ENCODE results near the gene MORN5. TPM values are rescaled to one million over a fixed set of nuclear protein-coding genes. Genes with fewer than 3 reads are reported as not detected.

Gene MORN5
- total and polyA plus RNA-seq, 2 donors (not counting 1 experiment from before 2014, with no cell fraction given) = not detected

GRCh38 chr9:122207096-122207495, 47.4 kb downstream of the MORN5 start:
- Mint-ChIP-seq H3K9me3 (ENCODE audit: insufficient read depth) (no peaks in the 10 kb centered on the region), H3K4me3 (no peak overlapping the region), H3K4me1 (no peaks in the 10 kb centered on the region), H3K27ac (no peak overlapping the region), H3K27me3 (peaks cover 30% of the 10 kb centered on the region)
- H2AFZ ChIP-seq (ENCODE audit: insufficient read depth, low read depth, low read length, poor library complexity, severe bottlenecking) = no peak overlapping the region
- H3K27ac ChIP-seq (ENCODE audit: low read length in 2 of 2) = no peak overlapping the region
- H4K20me1 ChIP-seq (ENCODE audit: control insufficient read depth, insufficient read depth, low read length, poor library complexity, severe bottlenecking) = no peaks in the 10 kb centered on the region
- H3K4me1 ChIP-seq (ENCODE audit: control insufficient read depth in 2 of 2, insufficient read depth in 2 of 2, low read length in 2 of 2) = no peaks in the 10 kb centered on the region
- DNase-seq = no peak
- no peaks in the 10 kb centered on the region for H3K9me3 ChIP-seq (ENCODE audit: control extremely low read depth in 1 of 3, control insufficient read depth in 2 of 3, insufficient read depth in 1 of 3, low read length in 2 of 3)
- 95% methylated on average over 9 of the region's 9 CpGs for WGBS (ENCODE audit: insufficient coverage)
- H3K36me3 ChIP-seq (replicated peaks in 1 of 2; ENCODE audit: control extremely low read depth in 1 of 2, control insufficient read depth in 1 of 2, extremely low read depth in 1 of 2, insufficient read depth in 2 of 2, low read length in 1 of 2) = no peaks in the 10 kb centered on the region
- CTCF ChIA-PET = no interaction called here
- H3K4me2 ChIP-seq (replicated peaks; ENCODE audit: low read depth, low read length, poor library complexity, severe bottlenecking) = no peak overlapping the region
- intact Hi-C loops (cut with micrococcal nuclease) = no loop called here
- no peak overlapping the region for H3K9ac ChIP-seq (ENCODE audit: low read length)
- peaks cover 0 to 11% (median 3%) of the 10 kb centered on the region in 4 experiments for H3K27me3 ChIP-seq (replicated peaks in 1 of 4; ENCODE audit: control extremely low read depth in 1 of 4, control insufficient read depth in 3 of 4, insufficient read depth in 4 of 4, low read length in 3 of 4)
- H3K79me2 ChIP-seq (ENCODE audit: control insufficient read depth, insufficient read depth, low read length) = no peaks in the 10 kb centered on the region
- ATAC-seq (ENCODE audit: low read depth) = no peak
- TF ChIP-seq EZH2 (IDR thresholded peaks at IDR 0.05; ENCODE audit: borderline replicate concordance, insufficient read depth, low read depth, low read length, poor library complexity, severe bottlenecking) (no peak), CTCF (IDR thresholded peaks at IDR 0.05) (no peak)
- no peak overlapping the region for H3K4me3 ChIP-seq (ENCODE audit: control extremely low read depth in 1 of 5, extremely low read depth in 1 of 5, insufficient read depth in 1 of 5, low read depth in 2 of 5, low read length in 4 of 5)
- POLR2A ChIA-PET = no interaction called here

GRCh38 chr9:122209451-122209850, 49.7 kb downstream of the MORN5 start:
- intact Hi-C loops (cut with micrococcal nuclease) = no loop called here
- Histone ChIP-seq H3K79me2 (ENCODE audit: control insufficient read depth, insufficient read depth, low read length) (no peaks in the 10 kb centered on the region), H3K4me1 (ENCODE audit: control insufficient read depth in 2 of 2, insufficient read depth in 2 of 2, low read length in 2 of 2) (peaks cover 9 to 15% of the 10 kb centered on the region in 2 donors), H2AFZ (ENCODE audit: insufficient read depth, low read depth, low read length, poor library complexity, severe bottlenecking) (no peak overlapping the region), H3K4me2 (replicated peaks; ENCODE audit: low read depth, low read length, poor library complexity, severe bottlenecking) (no peak overlapping the region), H3K9me3 (ENCODE audit: control extremely low read depth in 1 of 3, control insufficient read depth in 2 of 3, insufficient read depth in 1 of 3, low read length in 2 of 3) (peaks cover 0 to 19% (median 0%) of the 10 kb centered on the region in 3 donors), H3K27me3 (replicated peaks in 1 of 4; ENCODE audit: control extremely low read depth in 1 of 4, control insufficient read depth in 3 of 4, insufficient read depth in 4 of 4, low read length in 3 of 4) (peaks cover 0 to 33% (median 20%) of the 10 kb centered on the region in 4 experiments), H3K27ac (ENCODE audit: low read length in 2 of 2) (no peak overlapping the region), H4K20me1 (ENCODE audit: control insufficient read depth, insufficient read depth, low read length, poor library complexity, severe bottlenecking) (no peaks in the 10 kb centered on the region), H3K36me3 (replicated peaks in 1 of 2; ENCODE audit: control extremely low read depth in 1 of 2, control insufficient read depth in 1 of 2, extremely low read depth in 1 of 2, insufficient read depth in 2 of 2, low read length in 1 of 2) (no peaks in the 10 kb centered on the region), H3K9ac (ENCODE audit: low read length) (no peak overlapping the region), H3K4me3 (ENCODE audit: control extremely low read depth in 1 of 5, extremely low read depth in 1 of 5, insufficient read depth in 1 of 5, low read depth in 2 of 5, low read length in 4 of 5) (no peak overlapping the region)
- TF ChIP-seq CTCF (IDR thresholded peaks at IDR 0.05) = no peak
- TF ChIP-seq EZH2 (IDR thresholded peaks at IDR 0.05; ENCODE audit: borderline replicate concordance, insufficient read depth, low read depth, low read length, poor library complexity, severe bottlenecking) = no peak
- Mint-ChIP-seq H3K4me1 (peaks cover 9% of the 10 kb centered on the region), H3K27me3 (peaks cover 42% of the 10 kb centered on the region), H3K9me3 (ENCODE audit: insufficient read depth) (no peaks in the 10 kb centered on the region), H3K4me3 (no peak overlapping the region), H3K27ac (no peak overlapping the region)
- CTCF ChIA-PET = interaction anchor here (1.5 kb wide), 1 partner anchor 110 kb away, joined by 4 read pairs; no protein-coding TSS in a partner anchor
- DNase-seq (no peak), ATAC-seq (ENCODE audit: low read depth) (no peak)
- POLR2A ChIA-PET = no interaction called here
- WGBS (ENCODE audit: insufficient coverage) = 98% methylated on average over 11 of the region's 12 CpGs
